ENCODE results near the gene TEKT5.
"Not testable (repeated sequence)": the region's sequence is repeated elsewhere in the genome, so short reads cannot be mapped to it uniquely, and the experiment has no call there.

TEKT5 gene

DNA sequence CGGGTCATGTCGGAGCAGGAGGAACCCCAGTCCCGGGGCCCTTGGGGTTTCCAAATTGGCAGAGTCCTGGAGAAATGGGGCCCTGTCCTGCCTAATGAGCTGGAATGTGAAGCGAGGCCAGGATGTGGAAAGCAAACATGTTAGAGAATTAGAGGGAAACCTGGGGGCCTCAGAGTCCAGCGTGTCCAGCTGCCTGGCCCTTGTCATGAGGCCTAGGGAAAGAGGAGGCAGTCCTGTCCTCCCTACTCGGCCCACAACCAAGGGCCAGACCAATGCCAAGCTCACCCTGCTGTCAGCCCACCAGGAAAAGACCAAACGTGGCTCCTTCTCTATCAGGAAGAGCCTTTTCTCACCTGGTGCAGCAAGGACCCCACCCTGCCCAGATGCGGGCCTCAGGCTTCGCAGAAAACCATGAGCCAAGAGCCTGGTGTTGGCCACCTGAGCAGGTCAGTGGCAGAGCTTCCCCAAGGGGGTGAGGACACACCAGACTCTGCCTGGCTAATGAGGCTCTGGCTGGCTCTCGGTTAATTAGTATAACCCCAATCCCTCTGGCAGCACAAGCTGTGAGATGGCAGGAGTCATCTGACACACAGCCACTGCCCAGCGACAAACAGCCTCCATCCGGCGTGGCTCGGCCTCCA, 10.1 kb downstream of the TEKT5 start:
- no peak for DNase-seq (ENCODE audit: low read depth, low spot score)

DNA sequence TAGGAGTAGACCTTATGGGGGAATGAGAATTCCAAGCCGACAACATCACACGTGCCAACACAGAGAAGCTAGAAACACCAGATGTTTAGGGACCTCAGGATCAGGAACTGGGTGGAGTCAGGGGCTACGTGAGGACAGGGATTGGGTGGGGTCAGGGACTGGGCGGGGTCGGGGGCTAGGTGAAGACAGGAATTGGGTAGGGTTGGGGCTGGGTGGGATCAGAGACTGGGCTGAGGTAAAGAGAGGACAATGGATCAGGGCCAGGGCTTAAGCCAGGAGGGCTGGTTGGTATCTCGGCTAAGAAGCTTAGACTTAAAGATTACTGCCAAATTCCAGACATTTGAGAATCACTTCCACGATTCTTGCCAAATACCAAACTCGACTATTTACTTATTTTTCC, 11.6 kb downstream of the TEKT5 start:
- DNase-seq (ENCODE audit: low read depth, low spot score), result no peak

DNA sequence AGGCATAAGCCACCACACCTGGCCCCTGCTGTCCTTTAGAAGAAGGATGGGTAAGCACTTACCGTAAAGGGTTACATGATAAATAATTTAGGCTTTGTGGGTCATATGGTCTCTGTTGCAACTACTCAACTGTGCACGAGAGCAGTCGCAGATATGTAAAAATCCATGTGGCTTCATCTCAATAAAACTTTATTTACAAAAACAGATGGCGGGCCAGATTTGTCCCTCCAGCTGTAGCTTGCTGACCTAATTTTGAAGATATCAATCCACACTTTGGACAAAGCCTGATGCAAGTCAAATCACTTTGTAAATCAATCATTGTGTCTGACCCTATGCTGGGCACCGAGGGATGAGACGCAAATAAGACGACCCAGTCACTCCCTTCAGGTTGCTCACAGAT, 12.1 kb downstream of the TEKT5 start:
- no peak for DNase-seq (ENCODE audit: low read depth, low spot score)

DNA sequence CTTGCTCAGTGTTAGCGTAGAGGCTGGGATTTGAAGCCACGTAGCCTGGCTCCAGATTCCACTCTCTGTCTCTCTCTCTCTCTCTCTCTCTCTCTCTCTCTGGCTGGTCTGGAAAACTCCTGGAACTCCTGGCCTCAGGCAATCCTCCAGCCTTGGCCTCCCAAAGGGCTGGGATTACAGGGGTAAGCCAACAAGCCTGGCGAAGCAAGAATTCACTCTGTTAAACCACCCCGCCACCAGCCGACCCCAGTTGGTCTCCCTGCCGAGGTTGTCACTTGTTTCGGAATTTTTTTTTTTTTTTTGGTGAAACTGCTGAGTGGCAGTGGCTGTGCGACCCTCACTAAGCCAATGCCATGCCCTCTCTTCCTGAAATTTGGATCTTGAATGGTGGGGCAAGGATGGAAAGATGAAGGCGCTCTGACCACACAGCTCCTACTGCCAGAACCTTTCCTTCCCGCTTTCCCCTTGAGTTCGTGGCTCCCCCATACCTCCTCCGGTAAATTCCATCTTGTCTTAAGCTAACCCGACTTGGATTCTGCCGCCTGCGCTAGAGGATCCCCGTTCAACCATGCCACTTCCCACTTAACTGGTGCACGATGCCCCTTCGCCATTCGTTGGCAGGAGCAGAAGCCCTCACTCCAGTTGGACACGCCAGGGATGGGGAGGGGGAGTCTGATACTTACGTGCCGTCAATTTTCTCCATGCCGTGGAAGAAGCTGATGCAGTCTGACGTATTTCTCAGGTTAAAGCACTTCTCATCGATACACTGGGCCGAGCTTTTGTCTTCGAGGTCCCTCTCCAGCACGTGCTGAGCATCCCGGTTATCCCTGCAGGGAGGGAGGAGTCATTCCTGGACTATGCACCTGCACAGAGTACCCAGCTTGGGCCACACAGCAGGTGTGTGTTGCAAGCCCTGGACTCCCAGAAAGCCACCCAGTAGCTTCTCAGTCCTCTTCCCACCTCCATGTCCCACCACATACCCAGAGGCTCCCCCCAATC, 13.1 kb downstream of the TEKT5 start:
- DNase-seq (ENCODE audit: low read depth, low spot score), result no peak

DNA sequence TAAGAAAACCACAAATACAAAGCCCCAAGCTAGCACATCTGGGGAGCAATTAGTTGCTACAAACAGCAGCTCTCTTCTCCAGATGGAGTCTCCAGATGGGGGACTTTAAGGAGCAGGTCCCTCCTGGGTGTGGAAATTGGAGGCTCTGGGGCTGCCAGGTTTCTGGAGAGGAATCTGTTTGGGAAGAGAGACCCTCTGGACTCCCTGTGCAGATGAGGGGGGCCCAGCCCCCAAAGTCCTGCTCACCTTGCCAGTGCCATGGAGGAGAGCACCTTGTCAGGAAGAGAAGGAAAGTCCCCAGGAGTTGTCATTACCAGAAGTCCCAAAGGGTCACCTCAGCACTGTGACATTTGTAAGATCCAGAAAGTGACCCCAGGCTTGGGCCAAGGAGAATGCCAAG, 14.8 kb downstream of the TEKT5 start:
- DNase-seq (ENCODE audit: low read depth, low spot score), result no peak

- DNase-seq (ENCODE audit: low read depth, low spot score), result not testable (repeated sequence)
Observed at GRCh38 chr16:10679441-10679840, 15.3 kb downstream of the TEKT5 start.

DNA sequence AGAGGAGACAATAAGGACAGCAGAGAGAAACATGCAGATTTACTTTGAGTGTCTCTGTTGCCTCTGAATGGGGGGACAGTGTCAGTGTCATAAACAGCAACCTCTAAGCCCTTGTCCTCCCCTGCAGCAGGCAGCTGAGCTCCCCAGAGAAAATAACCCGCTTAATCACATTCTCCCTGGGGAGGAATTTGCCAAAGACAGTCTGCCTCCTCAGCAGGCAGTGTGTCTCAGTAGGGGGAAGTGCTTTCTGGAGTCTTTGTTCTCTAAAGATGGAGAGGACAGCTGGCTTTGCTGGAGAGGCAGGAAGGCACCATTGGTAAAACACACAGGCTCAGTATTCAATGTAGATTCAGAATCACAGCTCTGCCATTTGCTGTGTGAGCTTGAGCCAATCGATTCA, 16.1 kb downstream of the TEKT5 start:
- no peak for DNase-seq (ENCODE audit: low read depth, low spot score)

DNA sequence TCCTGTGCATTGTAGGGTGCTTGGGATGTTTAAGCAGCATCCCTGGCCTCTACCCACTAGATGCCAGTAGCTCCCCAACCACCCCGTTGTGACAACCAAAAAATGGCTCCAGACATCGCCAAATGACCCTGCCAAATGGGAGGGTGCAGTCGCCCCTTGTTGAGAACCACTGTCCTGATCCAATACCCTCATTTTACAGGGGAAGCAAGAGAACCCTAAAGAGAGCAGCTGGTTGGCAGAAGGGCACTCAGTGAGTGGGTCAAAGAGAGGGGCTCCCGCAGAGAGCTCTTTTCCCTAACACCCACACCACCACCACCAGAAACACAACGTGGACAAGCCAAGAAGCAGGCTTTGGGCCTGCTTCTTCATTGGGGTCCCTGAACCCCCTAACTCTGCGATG, 18.4 kb downstream of the TEKT5 start:
- no peak for DNase-seq (ENCODE audit: low read depth, low spot score)

- no peak for DNase-seq (ENCODE audit: low read depth, low spot score)
Observed at GRCh38 chr16:10675861-10676260, 18.9 kb downstream of the TEKT5 start.

GRCh38 chr16:10675216-10675615, 19.5 kb downstream of the TEKT5 start:
- DNase-seq (ENCODE audit: low read depth, low spot score), result no peak

DNA sequence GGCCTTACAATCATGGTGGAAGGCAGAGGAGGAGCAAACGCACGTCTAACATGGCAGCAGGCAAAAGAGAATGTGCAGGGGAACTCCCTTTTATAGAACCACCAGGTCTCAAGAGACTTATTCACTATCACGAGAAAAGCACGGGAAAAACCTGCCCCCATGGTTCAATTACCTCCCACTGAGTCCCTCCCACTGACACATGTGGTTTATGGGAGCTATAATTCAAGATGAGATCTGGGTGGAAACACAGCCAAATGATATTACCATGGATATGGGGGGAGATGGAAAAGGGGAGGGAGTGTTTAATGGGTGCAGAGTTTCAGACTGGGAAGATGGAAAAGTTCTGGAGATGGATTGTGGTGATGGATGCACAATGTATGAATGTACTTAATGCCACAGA, 23.0 kb downstream of the TEKT5 start:
- no peak for DNase-seq (ENCODE audit: low read depth, low spot score)

- DNase-seq (ENCODE audit: low read depth, low spot score), result no peak
Observed at GRCh38 chr16:10669791-10670190, 24.9 kb downstream of the TEKT5 start.

DNA sequence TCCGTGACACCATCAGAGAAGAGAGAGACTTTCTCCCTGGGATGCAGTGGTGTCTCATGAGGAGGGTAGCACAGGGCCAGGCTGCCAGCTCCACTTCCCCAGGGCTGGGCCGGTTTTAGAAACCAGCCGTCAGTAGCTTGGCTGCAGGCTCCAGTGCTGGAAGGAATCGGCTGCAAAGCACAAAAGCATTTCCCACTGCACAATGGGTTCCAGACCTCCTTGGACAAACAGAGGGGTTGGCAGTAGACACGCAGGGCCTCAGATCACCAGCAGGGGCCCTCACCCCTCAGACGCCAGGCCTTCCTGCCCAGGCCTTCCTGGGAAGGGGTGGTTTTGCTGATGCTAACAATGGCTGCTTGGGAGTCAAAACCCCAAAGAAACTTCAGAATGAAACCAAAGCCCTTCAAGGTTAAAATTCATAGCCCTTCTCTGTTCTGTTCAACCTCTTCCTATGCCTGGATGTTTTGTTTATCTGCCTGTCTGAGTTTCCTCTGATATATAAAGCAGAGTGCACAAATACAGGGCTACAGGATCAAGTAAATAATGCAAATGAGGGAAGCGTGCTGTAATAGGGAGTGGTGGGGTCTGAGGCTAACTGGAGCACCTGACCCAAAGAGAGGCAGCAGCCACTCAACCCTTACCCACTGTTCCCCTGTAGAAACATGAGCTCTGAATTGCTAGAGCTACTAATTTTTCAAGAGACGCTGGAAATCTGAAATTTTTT, 26.2 kb downstream of the TEKT5 start:
- DNase-seq (ENCODE audit: low read depth, low spot score), result no peak

- DNase-seq (ENCODE audit: low read depth, low spot score), result no peak
Observed at GRCh38 chr16:10667239-10667638, 27.5 kb downstream of the TEKT5 start.

GRCh38 chr16:10666291-10666690, 28.4 kb downstream of the TEKT5 start:
- no peak for DNase-seq (ENCODE audit: low read depth, low spot score)

DNA sequence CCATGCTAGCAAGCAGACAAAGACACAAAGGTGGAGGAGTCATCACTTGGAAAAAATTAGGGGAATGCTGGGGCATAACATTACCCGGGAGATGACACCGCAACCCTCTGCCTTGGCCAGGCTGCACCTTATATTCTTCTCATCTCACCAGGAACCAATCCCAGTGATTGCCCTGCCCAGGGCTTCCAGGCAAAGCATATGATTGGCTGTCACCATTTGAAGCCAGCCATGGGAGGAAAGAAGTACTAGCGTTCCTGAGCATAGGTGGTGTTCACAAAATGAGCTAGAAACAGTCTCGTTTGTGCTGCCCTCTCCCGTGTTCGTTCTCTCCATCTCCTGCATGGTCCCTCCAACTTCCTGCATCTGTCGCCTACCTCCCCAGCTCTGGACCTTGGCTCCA, 29.6 kb downstream of the TEKT5 start:
- no peak for DNase-seq (ENCODE audit: low read depth, low spot score)

DNA sequence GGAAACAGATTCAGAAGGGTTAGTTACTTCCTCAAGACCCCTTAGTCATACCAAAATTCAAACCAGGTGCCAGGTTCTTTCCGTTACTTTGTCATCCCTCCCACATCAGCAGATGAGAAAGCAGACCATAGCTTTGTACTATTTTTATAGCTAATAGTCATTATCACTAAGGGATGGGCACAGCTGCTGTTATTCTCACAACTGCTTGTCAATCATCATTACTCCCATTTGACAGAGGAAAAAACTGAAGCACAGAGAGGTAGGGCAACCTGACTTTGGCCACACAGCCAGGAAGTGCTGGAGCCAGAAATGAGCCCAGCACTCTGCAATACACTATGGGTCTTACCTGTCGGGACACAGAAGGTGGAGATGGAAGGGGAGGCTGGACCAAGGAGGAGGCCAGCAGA, 30.0 kb downstream of the TEKT5 start:
- no peak for DNase-seq (ENCODE audit: low read depth, low spot score)

DNA sequence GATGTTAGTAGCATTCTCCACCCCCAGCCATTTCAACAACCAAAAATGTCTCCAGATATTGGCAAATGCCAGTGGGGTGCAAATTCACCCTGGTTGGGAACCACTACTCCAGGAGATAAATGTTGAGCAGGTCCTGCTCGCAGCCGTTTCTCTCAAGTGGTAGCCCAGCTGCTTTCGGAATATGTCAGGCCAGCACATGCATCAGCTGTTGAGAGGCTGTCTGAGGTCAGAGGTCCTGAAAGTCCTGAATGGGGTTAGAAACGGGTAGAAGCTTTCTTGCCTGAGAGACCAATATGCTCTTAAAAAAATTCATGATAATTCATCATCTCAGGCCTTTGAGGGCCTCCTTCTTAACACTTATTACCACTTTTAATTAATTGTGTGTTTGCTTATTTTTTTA, 31.0 kb downstream of the TEKT5 start:
- DNase-seq (ENCODE audit: low read depth, low spot score), result no peak

- DNase-seq (ENCODE audit: low read depth, low spot score), result no peak
Observed at GRCh38 chr16:10663146-10663545, 31.6 kb downstream of the TEKT5 start.

- DNase-seq (ENCODE audit: low read depth, low spot score), result no peak
Observed at GRCh38 chr16:10662212-10662611, 32.5 kb downstream of the TEKT5 start.

GRCh38 chr16:10661737-10662136, 33.0 kb downstream of the TEKT5 start:
- DNase-seq (ENCODE audit: low read depth, low spot score), result no peak

- DNase-seq (ENCODE audit: low read depth, low spot score), result no peak
Observed at GRCh38 chr16:10660950-10661635, 33.6 kb downstream of the TEKT5 start.
